ENCODE data around the gene MNT. TPM values are rescaled to one million over a fixed set of nuclear protein-coding genes. Genes with fewer than 3 reads are reported as not detected.

Gene MNT
- total RNA-seq, 1 experiment from 2014 or later: 24.4 TPM

DNA sequence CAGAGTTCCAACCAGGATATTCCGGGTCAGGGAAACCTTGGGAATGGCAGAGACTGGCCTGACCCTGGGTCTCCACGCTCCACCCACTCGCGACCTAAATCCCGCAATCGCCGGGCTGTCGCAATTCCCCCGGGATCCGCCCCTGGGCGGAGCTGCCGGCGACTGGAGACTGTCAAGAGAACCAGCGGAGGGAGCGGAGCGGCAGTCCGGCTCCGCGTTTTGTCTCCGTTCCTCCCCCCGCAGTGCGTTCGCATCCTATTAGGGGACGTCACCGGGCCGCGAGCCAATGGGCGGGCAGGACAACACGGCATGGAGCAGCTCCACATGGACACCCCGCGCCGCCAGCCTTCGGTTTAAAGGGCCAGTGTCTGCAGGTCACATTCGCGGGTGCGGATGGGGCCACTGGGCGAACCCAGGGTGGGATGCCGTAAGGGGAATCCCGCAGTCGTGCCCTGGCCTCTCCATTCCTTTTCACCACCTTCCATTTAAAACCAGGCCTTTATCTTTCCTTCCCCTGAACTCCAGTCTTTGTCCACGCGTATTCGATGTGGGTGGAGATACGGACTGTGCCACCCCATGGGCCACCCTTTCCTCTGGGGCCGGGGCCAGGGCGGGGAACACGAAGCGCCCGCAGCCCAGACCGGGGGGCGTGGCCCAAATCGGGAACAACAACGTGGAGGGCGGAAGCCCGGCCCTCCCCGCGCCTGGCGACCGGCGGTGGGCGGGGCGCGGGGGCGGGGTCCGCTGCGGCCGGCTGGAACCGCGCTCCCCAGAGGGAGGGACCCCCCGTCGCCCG is 764 bp upstream of the MNT start:
- Histone ChIP-seq H3K4me1 (peaks cover 24% of the 10 kb centered on the region), H3K27me3 (replicated peaks; ENCODE audit: control insufficient read depth, insufficient read depth, low read length) (no peaks in the 10 kb centered on the region), H3K4me3 (ENCODE audit: low read depth, low read length) (peak overlapping the region; percentile 97), H3K9me3 (no peaks in the 10 kb centered on the region), H3K36me3 (ENCODE audit: control insufficient read depth, insufficient read depth, low read length) (no peaks in the 10 kb centered on the region)
- ChIA-PET POLR2A (interaction anchor here (0.6 to 1.1 kb wide), 5 partner anchors 8 to 309 kb away, joined by 3 to 10 read pairs (median 5); partner anchors contain the start of genes SMG6 and SRR), CTCF (interaction anchor here (1.1 to 3.4 kb wide), 4 partner anchors 9 to 49 kb away, joined by 4 to 20 read pairs (median 7); no protein-coding TSS in a partner anchor)
- BruUV-seq (replicated peaks): no TSS peak
- DNase-seq: peak; percentile 100
- peak overlapping the region; percentile 86 for H3K4me3 Mint-ChIP-seq (ENCODE audit: unreplicated experiment)
- H3K4me1 Mint-ChIP-seq (ENCODE audit: low read depth, unreplicated experiment): peaks cover 27% of the 10 kb centered on the region
- TF ChIP-seq, protein P1, sequence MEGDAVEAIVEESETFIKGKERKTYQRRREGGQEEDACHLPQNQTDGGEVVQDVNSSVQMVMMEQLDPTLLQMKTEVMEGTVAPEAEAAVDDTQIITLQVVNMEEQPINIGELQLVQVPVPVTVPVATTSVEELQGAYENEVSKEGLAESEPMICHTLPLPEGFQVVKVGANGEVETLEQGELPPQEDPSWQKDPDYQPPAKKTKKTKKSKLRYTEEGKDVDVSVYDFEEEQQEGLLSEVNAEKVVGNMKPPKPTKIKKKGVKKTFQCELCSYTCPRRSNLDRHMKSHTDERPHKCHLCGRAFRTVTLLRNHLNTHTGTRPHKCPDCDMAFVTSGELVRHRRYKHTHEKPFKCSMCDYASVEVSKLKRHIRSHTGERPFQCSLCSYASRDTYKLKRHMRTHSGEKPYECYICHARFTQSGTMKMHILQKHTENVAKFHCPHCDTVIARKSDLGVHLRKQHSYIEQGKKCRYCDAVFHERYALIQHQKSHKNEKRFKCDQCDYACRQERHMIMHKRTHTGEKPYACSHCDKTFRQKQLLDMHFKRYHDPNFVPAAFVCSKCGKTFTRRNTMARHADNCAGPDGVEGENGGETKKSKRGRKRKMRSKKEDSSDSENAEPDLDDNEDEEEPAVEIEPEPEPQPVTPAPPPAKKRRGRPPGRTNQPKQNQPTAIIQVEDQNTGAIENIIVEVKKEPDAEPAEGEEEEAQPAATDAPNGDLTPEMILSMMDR (IDR thresholded peaks at IDR 0.05; ENCODE audit: insufficient read depth in 1 of 2, low read depth in 1 of 2, low read length in 1 of 2, severe bottlenecking in 1 of 2, unreplicated experiment in 1 of 2): no peak
- H3K9me3 Mint-ChIP-seq (ENCODE audit: unreplicated experiment): no peaks in the 10 kb centered on the region
- intact Hi-C loops (cut with micrococcal nuclease; ENCODE audit: unreplicated experiment): loop anchor here (1.0 to 2.0 kb wide), 3 partner anchors 9 to 19 kb away; no protein-coding TSS in a partner anchor
- H3K27me3 Mint-ChIP-seq (ENCODE audit: insufficient read depth, unreplicated experiment): no peaks in the 10 kb centered on the region
- peaks cover 71% of the 10 kb centered on the region for H3K36me3 Mint-ChIP-seq (ENCODE audit: insufficient read depth, unreplicated experiment)
- H3K27ac Mint-ChIP-seq (ENCODE audit: unreplicated experiment): peak overlapping the region; percentile 93

GRCh38 chr17:2400474-2400866 is 390 bp downstream of the MNT start:
- ChIA-PET CTCF (interaction anchor here (1.0 to 1.4 kb wide), 2 partner anchors 18 to 48 kb away, joined by 4 read pairs; no protein-coding TSS in a partner anchor), POLR2A (interaction anchor here (1.1 to 2.1 kb wide), 3 partner anchors 15 to 62 kb away, joined by 6 to 11 read pairs (median 6); no protein-coding TSS in a partner anchor)
- Mint-ChIP-seq H3K4me1 (ENCODE audit: low read depth, unreplicated experiment) (peaks cover 31% of the 10 kb centered on the region), H3K9me3 (ENCODE audit: unreplicated experiment) (no peaks in the 10 kb centered on the region), H3K4me3 (ENCODE audit: unreplicated experiment) (peak overlapping the region; percentile 86), H3K36me3 (ENCODE audit: insufficient read depth, unreplicated experiment) (peaks cover 69% of the 10 kb centered on the region), H3K27me3 (ENCODE audit: insufficient read depth, unreplicated experiment) (no peaks in the 10 kb centered on the region), H3K27ac (ENCODE audit: unreplicated experiment) (peak overlapping the region; percentile 93)
- DNase-seq: peak; percentile 65 to 70
- TF ChIP-seq, protein P1 (IDR thresholded peaks at IDR 0.05; ENCODE audit: insufficient read depth in 1 of 2, low read depth in 1 of 2, low read length in 1 of 2, severe bottlenecking in 1 of 2, unreplicated experiment in 1 of 2): no peak
- intact Hi-C loops (cut with micrococcal nuclease; ENCODE audit: unreplicated experiment): loop anchor here (2.0 kb wide), 1 partner anchor 16 kb away; no protein-coding TSS in a partner anchor
- Histone ChIP-seq H3K9me3 (no peaks in the 10 kb centered on the region), H3K36me3 (ENCODE audit: control insufficient read depth, insufficient read depth, low read length) (no peaks in the 10 kb centered on the region), H3K4me3 (ENCODE audit: low read depth, low read length) (peak overlapping the region; percentile 97), H3K4me1 (peaks cover 32% of the 10 kb centered on the region), H3K27me3 (replicated peaks; ENCODE audit: control insufficient read depth, insufficient read depth, low read length) (no peaks in the 10 kb centered on the region)
- BruUV-seq (replicated peaks): TSS peak; percentile 42

All from Caco-2 (cell line).